ENCODE results near the gene SP140. TPM values are rescaled to one million over a fixed set of nuclear protein-coding genes. Genes with fewer than 3 reads are reported as not detected.

SP140 gene
- total RNA-seq, 1 donor from 2014 or later: 12.7 TPM

DNA sequence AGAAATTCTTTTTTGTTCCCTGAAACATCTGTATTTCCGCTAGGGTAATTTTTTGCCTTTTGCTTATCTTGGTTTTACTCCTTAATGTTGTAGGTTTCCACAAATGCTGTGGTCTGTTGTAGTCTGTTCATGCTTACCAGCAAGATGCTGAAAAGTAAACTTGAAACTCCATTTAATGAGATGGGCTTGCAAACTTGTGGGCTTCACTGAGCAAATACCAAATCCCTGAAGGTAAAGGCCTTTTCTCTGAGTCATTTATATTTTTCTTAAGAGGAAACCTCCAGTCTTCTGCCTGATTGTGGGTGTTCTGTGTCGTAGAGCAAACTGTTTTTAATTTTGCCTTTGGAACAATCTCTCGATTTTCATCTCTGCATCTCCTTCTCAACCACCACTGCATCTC lies 9.3 kb downstream of the SP140 start:
- no peaks in the 10 kb centered on the region for H3K27me3 ChIP-seq
- intact Hi-C loops (cut with DNase I): no loop called here
- peaks cover 4% of the 10 kb centered on the region for H3K36me3 ChIP-seq
- DNase-seq: no peak
- H3K4me1 ChIP-seq: no peaks in the 10 kb centered on the region
- TF ChIP-seq CTCF (IDR thresholded peaks at IDR 0.05): no peak
- H3K4me3 ChIP-seq: no peak overlapping the region
- H3K27ac ChIP-seq: no peak overlapping the region
- no peak for ATAC-seq
- H3K9me3 ChIP-seq: no peaks in the 10 kb centered on the region

GRCh38 chr2:230244211-230244610 lies 18.7 kb downstream of the SP140 start:
- H3K36me3 ChIP-seq: no peaks in the 10 kb centered on the region
- DNase-seq (no peak), ATAC-seq (no peak)
- H3K9me3 ChIP-seq: no peaks in the 10 kb centered on the region
- no peak overlapping the region for H3K27ac ChIP-seq
- H3K27me3 ChIP-seq: no peaks in the 10 kb centered on the region
- no peaks in the 10 kb centered on the region for H3K4me1 ChIP-seq
- TF ChIP-seq CTCF (IDR thresholded peaks at IDR 0.05): no peak
- H3K4me3 ChIP-seq: no peak overlapping the region
- intact Hi-C loops (cut with DNase I): no loop called here

DNA sequence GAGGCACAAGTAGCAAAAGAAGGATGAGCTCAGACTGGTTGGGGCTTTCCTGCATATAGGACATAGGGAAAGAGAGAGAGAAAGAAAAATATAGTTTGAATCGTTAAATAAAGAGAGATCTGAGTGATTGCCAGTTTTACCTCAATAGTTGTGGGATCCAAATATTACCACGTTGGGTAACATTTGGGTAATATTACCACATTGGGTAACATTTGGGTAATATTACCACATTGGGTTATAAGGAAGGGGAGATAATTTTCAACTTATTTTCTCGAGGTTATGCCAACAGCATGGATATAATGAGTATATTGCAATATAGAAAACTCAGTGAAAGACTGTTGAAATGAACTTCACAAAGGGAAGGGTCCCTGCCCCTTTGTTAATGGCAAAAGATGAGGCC lies 20.7 kb downstream of the SP140 start:
- H3K27me3 ChIP-seq: no peaks in the 10 kb centered on the region
- intact Hi-C loops (cut with DNase I): no loop called here
- no peaks in the 10 kb centered on the region for H3K4me1 ChIP-seq
- H3K36me3 ChIP-seq: no peaks in the 10 kb centered on the region
- no peak overlapping the region for H3K4me3 ChIP-seq
- H3K27ac ChIP-seq: no peak overlapping the region
- ATAC-seq: no peak
- no peak for TF ChIP-seq CTCF (IDR thresholded peaks at IDR 0.05)
- no peak for DNase-seq
- no peaks in the 10 kb centered on the region for H3K9me3 ChIP-seq

DNA sequence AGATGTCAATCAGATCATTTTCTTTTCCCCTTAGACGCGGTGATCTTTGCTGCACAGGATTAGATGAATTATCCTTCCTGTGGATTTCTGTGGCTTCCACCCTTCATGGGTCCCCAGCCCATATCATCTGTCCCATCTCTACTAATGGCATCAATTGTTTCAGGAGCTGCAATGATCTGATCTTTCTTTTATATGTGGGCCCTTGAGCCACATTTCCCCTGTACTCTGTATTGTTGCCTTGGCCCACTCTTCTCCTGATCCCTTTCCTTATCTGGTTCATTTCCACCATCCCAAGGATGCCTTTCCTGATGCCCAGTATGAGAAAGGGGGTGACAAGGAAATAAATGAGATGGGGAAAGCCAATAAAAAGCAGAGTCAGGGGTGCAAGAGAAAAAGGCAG lies 24.7 kb downstream of the SP140 start:
- ATAC-seq: no peak
- Histone ChIP-seq H3K27ac (no peak overlapping the region), H3K4me3 (no peak overlapping the region), H3K27me3 (no peaks in the 10 kb centered on the region), H3K4me1 (no peaks in the 10 kb centered on the region), H3K9me3 (no peaks in the 10 kb centered on the region), H3K36me3 (no peaks in the 10 kb centered on the region)
- TF ChIP-seq CTCF (IDR thresholded peaks at IDR 0.05): no peak
- DNase-seq: no peak
- intact Hi-C loops (cut with DNase I): no loop called here

DNA sequence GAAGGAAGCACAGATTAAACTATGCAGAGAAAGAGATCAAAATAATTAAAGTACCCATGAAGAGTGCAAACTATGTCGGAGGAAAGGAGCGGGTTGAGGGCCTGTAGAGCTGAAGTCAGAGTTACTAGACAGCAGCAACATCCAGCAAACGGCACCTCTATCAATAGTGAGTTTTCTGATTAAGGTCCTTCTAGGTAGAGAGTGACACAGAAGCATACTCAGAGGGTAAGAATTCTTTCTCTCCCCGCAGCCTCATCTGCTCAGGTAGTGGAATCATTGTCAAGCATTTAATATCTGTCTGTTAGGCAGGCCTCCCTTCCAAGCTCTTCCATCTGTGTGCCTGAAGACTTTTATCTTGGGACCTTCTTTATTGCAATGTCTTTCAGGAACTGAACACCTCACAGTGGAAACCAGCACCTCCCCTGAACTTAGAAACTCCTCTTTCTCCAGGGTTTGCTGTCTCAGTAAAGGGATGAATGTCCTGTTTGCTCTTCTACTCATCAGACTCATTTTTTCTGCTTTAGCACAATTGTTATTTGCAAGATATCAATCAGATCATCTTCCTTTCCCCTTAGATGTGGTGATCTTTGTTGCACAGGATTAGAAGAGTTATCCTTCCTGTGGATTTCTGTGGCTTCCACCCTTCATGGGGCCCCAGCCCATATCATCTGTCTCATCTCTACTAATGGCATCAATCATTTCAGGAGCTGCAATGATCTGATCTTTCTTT lies 28.8 kb downstream of the SP140 start:
- H3K27me3 ChIP-seq: no peaks in the 10 kb centered on the region
- H3K4me1 ChIP-seq: no peaks in the 10 kb centered on the region
- DNase-seq (no peak), ATAC-seq (no peak)
- H3K4me3 ChIP-seq: no peak overlapping the region
- TF ChIP-seq CTCF (IDR thresholded peaks at IDR 0.05): no peak
- H3K9me3 ChIP-seq: no peaks in the 10 kb centered on the region
- intact Hi-C loops (cut with DNase I): no loop called here
- no peaks in the 10 kb centered on the region for H3K36me3 ChIP-seq
- H3K27ac ChIP-seq: no peak overlapping the region
